CD14-positive monocyte (primary cell): ENCODE results near the gene DLL3. TPM values are rescaled to one million over a fixed set of nuclear protein-coding genes. Genes with fewer than 3 reads are reported as not detected.

Experiments used
- DNase-seq, 3 donors: peaks; one replicate each; pipeline ENCODE4 v3.0.0-alpha.2; 2011 to 2022
- H2AFZ ChIP-seq: 2 replicates; pipeline ENCODE4 v1.6.0; 2012; ENCODE audit warnings: mild to moderate bottlenecking, low read depth, low read length, inconsistent platforms; ENCODE audit not compliant: insufficient read depth, poor library complexity, severe bottlenecking
- H3K27ac ChIP-seq, 2 donors: 1 replicate in 1 of 2; 2 replicates in 1 of 2; pipeline ENCODE4 v1.5.1; 2012 to 2013; ENCODE audit warnings: low read length in 2 of 2, control low read depth in 1 of 2, inconsistent platforms in 1 of 2, low read depth in 1 of 2, mild to moderate bottlenecking in 1 of 2
- H3K27me3 ChIP-seq, 2 donors: one replicate each; pipeline versions ENCODE4 v1.6.0 to v1.6.1; 2011 to 2013; ENCODE audit warnings: low read length in 2 of 2; ENCODE audit not compliant: control insufficient read depth in 2 of 2, insufficient read depth in 2 of 2
- H3K36me3 ChIP-seq, 2 donors: replicated peaks in 1 of 2; 1 replicate in 1 of 2; 2 replicates in 1 of 2; pipeline versions ENCODE4 v1.5.1 to v1.6.1; 2012 to 2013; ENCODE audit warnings: low read length in 2 of 2, control low read depth in 1 of 2, inconsistent platforms in 1 of 2, mild to moderate bottlenecking in 1 of 2; ENCODE audit not compliant: insufficient read depth in 2 of 2, control insufficient read depth in 1 of 2
- H3K4me1 ChIP-seq, 2 donors: 1 replicate in 1 of 2; 2 replicates in 1 of 2; pipeline versions ENCODE4 v1.5.1 to v1.6.1; 2012 to 2013; ENCODE audit warnings: low read length in 2 of 2, control low read depth in 1 of 2, inconsistent platforms in 1 of 2, mild to moderate bottlenecking in 1 of 2, moderate library complexity in 1 of 2; ENCODE audit not compliant: insufficient read depth in 2 of 2, control insufficient read depth in 1 of 2
- H3K4me2 ChIP-seq: replicated peaks from 2 replicates; pipeline ENCODE3; 2012; ENCODE audit warnings: low read length, moderate library complexity, mild to moderate bottlenecking; ENCODE audit not compliant: poor library complexity, severe bottlenecking; ENCODE audit errors: extremely low read depth
- H3K4me3 ChIP-seq, 3 experiments: fragments of 200-600 bp in 1 of 3; sonication (generic) in 1 of 3; replicated peaks in 1 of 3; 1 replicate in 2 of 3; 2 replicates in 1 of 3; pipeline ENCODE4 v1.5.1; 2011 to 2013; ENCODE audit warnings: low read length in 3 of 3, mild to moderate bottlenecking in 3 of 3, control low read depth in 2 of 3, low read depth in 2 of 3, inconsistent platforms in 1 of 3, moderate library complexity in 1 of 3
- H3K79me2 ChIP-seq: 2 replicates; pipeline ENCODE4 v1.6.0; 2012; ENCODE audit warnings: mild to moderate bottlenecking, control low read depth, inconsistent platforms, low read length, moderate library complexity; ENCODE audit not compliant: insufficient read depth
- H3K9ac ChIP-seq: 2 replicates; pipeline ENCODE4 v1.6.0; 2017; ENCODE audit warnings: low read length, mild to moderate bottlenecking; ENCODE audit not compliant: insufficient read depth, poor library complexity, severe bottlenecking
- H3K9me3 ChIP-seq, 2 donors: replicated peaks in 1 of 2; 1 replicate in 1 of 2; 2 replicates in 1 of 2; pipeline versions ENCODE4 v1.5.1 to v1.6.1; 2012 to 2013; ENCODE audit warnings: low read length in 2 of 2, control low read depth in 1 of 2; ENCODE audit not compliant: control insufficient read depth in 1 of 2, insufficient read depth in 1 of 2
- H4K20me1 ChIP-seq: 2 replicates; pipeline ENCODE4 v1.6.0; 2012; ENCODE audit warnings: mild to moderate bottlenecking, low read length, control low read depth, moderate library complexity; ENCODE audit not compliant: insufficient read depth
- H3K27ac Mint-ChIP-seq, 7 donors: one replicate each; pipeline ENCODE4 v1.8.0; 2020; ENCODE audit warnings: mild to moderate bottlenecking in 7 of 7, mixed read lengths in 7 of 7, moderate library complexity in 6 of 7, inconsistent platforms in 2 of 7
- H3K27me3 Mint-ChIP-seq, 3 donors: one replicate each; pipeline ENCODE4 v1.8.0; 2021 to 2022; ENCODE audit warnings: low read depth in 3 of 3, mild to moderate bottlenecking in 3 of 3, mixed read lengths in 3 of 3, moderate library complexity in 3 of 3, inconsistent platforms in 1 of 3
- H3K36me3 Mint-ChIP-seq, 2 donors: one replicate each; pipeline ENCODE4 v1.8.0; 2020; ENCODE audit warnings: mixed read lengths in 2 of 2, inconsistent platforms in 1 of 2, mild to moderate bottlenecking in 1 of 2
- H3K4me1 Mint-ChIP-seq: one replicate; pipeline ENCODE4 v1.8.0; 2020; ENCODE audit warnings: mild to moderate bottlenecking, mixed read lengths
- H3K4me3 Mint-ChIP-seq, 2 donors: one replicate each; pipeline ENCODE4 v1.8.0; 2020; ENCODE audit warnings: mild to moderate bottlenecking in 2 of 2, mixed read lengths in 2 of 2, moderate library complexity in 1 of 2
- H3K9me3 Mint-ChIP-seq, 7 donors: one replicate each; pipeline ENCODE4 v1.8.0; 2020 to 2022; ENCODE audit warnings: mixed read lengths in 7 of 7, mild to moderate bottlenecking in 6 of 7, moderate library complexity in 6 of 7, inconsistent platforms in 2 of 7
- WGBS: methylation state at CpG from one replicate; pipeline ENCODE4 v1.1.5; 2013; ENCODE audit warnings: missing lambda C conversion rate; ENCODE audit not compliant: insufficient coverage; 5-methylcytosine and 5-hydroxymethylcytosine counted together
- intact Hi-C, 2 donors: fragments of 100-400 bp; cut with micrococcal nuclease; formaldehyde crosslinking; loops; one replicate each; pipeline versions ENCODE4 v1.15.0 to v1.15.1; 2023
- polyA plus RNA-seq, 3 donors: library from polyadenylated mRNA; depleted of rRNA in 1 of 3; unstranded in 2 of 3; stranded (reverse) in 1 of 3; fragments of 300-500 nt in 2 of 3; fragments of >200 nt in 1 of 3; fragmentation: Illumina TruSeq in 2 of 3; gene quantifications; 1 replicate in 2 of 3; 2 replicates in 1 of 3; pipeline ENCODE4 v1.2.3, GENCODE V29; 2012 to 2021
- TF ChIP-seq, protein P1 (sequence below): fragments of 200-600 bp; IDR thresholded peaks from one replicate; pipeline ENCODE4 v1.8.0; 2022; ENCODE audit warnings: antibody characterized with exemption, mild to moderate bottlenecking

DLL3 gene
- polyA plus RNA-seq, 3 donors = not detected

DNA sequence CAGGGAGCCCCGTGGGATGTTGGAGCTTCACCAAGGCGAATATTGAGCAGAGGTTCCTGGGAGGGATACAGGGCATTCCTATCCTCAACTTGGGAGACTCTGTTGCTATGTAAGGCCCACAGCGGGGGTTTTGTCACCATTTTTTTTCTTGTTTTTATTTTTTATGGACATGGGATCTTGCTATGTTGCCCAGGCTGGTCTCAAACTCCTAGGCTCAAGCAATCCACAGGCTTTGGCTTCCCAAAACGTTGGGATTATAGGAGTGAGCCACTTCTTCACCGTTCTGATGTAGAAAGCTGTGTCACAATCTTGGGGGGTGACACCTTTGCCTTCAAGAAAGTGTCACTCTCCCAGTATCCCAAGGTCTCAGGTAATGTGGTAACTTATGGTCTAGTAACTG lies 2.6 kb downstream of the DLL3 start:
- TF ChIP-seq, protein P1, sequence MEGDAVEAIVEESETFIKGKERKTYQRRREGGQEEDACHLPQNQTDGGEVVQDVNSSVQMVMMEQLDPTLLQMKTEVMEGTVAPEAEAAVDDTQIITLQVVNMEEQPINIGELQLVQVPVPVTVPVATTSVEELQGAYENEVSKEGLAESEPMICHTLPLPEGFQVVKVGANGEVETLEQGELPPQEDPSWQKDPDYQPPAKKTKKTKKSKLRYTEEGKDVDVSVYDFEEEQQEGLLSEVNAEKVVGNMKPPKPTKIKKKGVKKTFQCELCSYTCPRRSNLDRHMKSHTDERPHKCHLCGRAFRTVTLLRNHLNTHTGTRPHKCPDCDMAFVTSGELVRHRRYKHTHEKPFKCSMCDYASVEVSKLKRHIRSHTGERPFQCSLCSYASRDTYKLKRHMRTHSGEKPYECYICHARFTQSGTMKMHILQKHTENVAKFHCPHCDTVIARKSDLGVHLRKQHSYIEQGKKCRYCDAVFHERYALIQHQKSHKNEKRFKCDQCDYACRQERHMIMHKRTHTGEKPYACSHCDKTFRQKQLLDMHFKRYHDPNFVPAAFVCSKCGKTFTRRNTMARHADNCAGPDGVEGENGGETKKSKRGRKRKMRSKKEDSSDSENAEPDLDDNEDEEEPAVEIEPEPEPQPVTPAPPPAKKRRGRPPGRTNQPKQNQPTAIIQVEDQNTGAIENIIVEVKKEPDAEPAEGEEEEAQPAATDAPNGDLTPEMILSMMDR = no peak
- intact Hi-C loops = no loop called here
- H3K36me3 ChIP-seq = no peaks in the 10 kb centered on the region
- peaks cover 0 to 7% of the 10 kb centered on the region in 2 donors for H3K9me3 ChIP-seq
- no peak overlapping the region for H3K4me2 ChIP-seq
- H3K27me3 Mint-ChIP-seq = peaks cover 73 to 89% (median 81%) of the 10 kb centered on the region in 3 donors
- H3K9me3 Mint-ChIP-seq = peaks cover 0 to 27% (median 11%) of the 10 kb centered on the region in 7 donors
- peaks cover 30 to 78% of the 10 kb centered on the region in 2 donors for H3K27me3 ChIP-seq
- H3K4me3 ChIP-seq = no peak overlapping the region
- peaks cover 0 to 12% of the 10 kb centered on the region in 2 donors for H3K36me3 Mint-ChIP-seq
- peaks cover 5% of the 10 kb centered on the region in 2 donors for H3K4me1 ChIP-seq
- H3K4me1 Mint-ChIP-seq = peaks cover 11% of the 10 kb centered on the region
- H2AFZ ChIP-seq = no peak overlapping the region
- no peaks in the 10 kb centered on the region for H3K79me2 ChIP-seq
- 93% methylated on average over 2 of the region's 5 CpGs for WGBS
- no peak overlapping the region for H3K27ac ChIP-seq
- peak overlapping the region in 1 of 2 donors; percentile 65 for H3K4me3 Mint-ChIP-seq
- DNase-seq = no peak
- H4K20me1 ChIP-seq = no peaks in the 10 kb centered on the region
- H3K9ac ChIP-seq = no peak overlapping the region
- H3K27ac Mint-ChIP-seq = no peak overlapping the region

DNA sequence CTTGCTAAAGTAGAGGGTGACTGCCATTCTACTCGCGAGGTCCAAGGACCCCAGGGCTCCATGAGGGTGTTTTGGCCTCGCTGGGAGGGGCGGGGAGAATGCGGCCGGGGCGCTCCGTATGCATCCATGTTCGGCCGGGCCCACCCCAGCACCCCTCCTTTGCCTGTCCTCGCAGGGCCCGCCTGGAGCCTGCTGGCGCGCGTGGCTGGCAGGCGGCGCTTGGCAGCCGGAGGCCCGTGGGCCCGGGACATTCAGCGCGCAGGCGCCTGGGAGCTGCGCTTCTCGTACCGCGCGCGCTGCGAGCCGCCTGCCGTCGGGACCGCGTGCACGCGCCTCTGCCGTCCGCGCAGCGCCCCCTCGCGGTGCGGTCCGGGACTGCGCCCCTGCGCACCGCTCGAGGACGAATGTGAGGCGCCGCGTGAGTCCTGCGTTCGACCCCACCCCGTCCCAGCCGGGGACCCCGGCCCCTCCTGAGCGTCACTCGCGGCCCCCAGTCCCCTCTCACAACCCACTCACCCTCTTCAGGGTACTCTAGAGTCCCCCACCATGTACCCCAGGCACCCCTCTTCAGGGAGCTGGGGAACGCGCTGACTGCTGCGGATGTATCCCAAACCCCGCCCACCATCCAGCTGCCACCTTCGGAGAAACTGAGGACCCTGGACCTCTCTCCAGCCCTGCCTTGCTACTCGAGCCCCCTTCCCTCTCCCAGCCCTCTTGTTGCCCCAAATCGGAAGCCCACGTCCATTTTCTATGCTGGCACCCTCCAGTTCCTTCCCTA lies 4.1 kb downstream of the DLL3 start:
- Histone ChIP-seq H3K4me1 (peaks cover 10 to 15% of the 10 kb centered on the region in 2 donors), H3K4me2 (peak overlapping the region; percentile 26), H3K27me3 (peaks cover 36 to 78% of the 10 kb centered on the region in 2 donors), H4K20me1 (no peaks in the 10 kb centered on the region), H3K4me3 (no peak overlapping the region), H3K79me2 (no peaks in the 10 kb centered on the region), H3K9me3 (peaks cover 0 to 5% of the 10 kb centered on the region in 2 donors), H3K36me3 (no peaks in the 10 kb centered on the region), H2AFZ (peak overlapping the region; percentile 67), H3K27ac (no peak overlapping the region), H3K9ac (no peak overlapping the region)
- no peak overlapping the region for H3K27ac Mint-ChIP-seq
- TF ChIP-seq, protein P1 = peak; percentile 95
- H3K4me3 Mint-ChIP-seq = peak overlapping the region in 1 of 2 donors; percentile 52
- H3K4me1 Mint-ChIP-seq = peaks cover 19% of the 10 kb centered on the region
- peak; percentile 68 to 81 (median 77) for DNase-seq
- 15% methylated on average over 69 of the region's 69 CpGs for WGBS
- peaks cover 69 to 89% (median 77%) of the 10 kb centered on the region in 3 donors for H3K27me3 Mint-ChIP-seq
- peaks cover 0 to 16% of the 10 kb centered on the region in 2 donors for H3K36me3 Mint-ChIP-seq
- H3K9me3 Mint-ChIP-seq = peaks cover 0 to 25% (median 14%) of the 10 kb centered on the region in 7 donors
- intact Hi-C loops = loop anchor here in 1 of 2 donors (2.0 kb wide), 1 partner anchor 58 kb away; the partner anchor contains the start of gene SUPT5H
